RWPE2 (cell line): Measurements from ENCODE around the gene EIF4E.
"Not testable (repeated sequence)": the region's sequence is repeated elsewhere in the genome, so short reads cannot be mapped to it uniquely, and the experiment has no call there.

Source experiments
- ATAC-seq: fragments of 200-7000 bp; cut with Tn5 transposase; 3 replicates; pipeline ENCODE4 v1.9.1; 2021; ENCODE audit warnings: low read depth
- DNase-seq: peaks from one replicate; pipeline ENCODE4 v3.0.0-alpha.2; 2020; ENCODE audit warnings: low spot score
- H3K27ac ChIP-seq: fragments of 450-650 bp; 2 replicates; pipeline ENCODE4 v1.5.1; 2017; ENCODE audit warnings: mild to moderate bottlenecking; ENCODE audit not compliant: poor library complexity, severe bottlenecking
- H3K27me3 ChIP-seq: fragments of 250-450 bp; sonication (Bioruptor Pico); 2 replicates; pipeline ENCODE4 v1.5.1; 2021; ENCODE audit warnings: mild to moderate bottlenecking, moderate library complexity; ENCODE audit not compliant: insufficient read depth, poor library complexity, severe bottlenecking
- H3K36me3 ChIP-seq: fragments of 250-450 bp; sonication (Bioruptor Pico); 2 replicates; pipeline ENCODE4 v1.5.1; 2020; ENCODE audit warnings: low read depth, mild to moderate bottlenecking, moderate library complexity
- H3K4me1 ChIP-seq: fragments of 250-450 bp; sonication (Bioruptor Pico); 2 replicates; pipeline ENCODE4 v1.5.1; 2021; ENCODE audit warnings: mild to moderate bottlenecking, moderate library complexity; ENCODE audit not compliant: insufficient read depth, poor library complexity, severe bottlenecking
- H3K4me3 ChIP-seq: fragments of 250-450 bp; sonication (Bioruptor Pico); 2 replicates; pipeline ENCODE4 v1.5.1; 2021; ENCODE audit warnings: mild to moderate bottlenecking, moderate library complexity; ENCODE audit not compliant: severe bottlenecking
- H3K9me3 ChIP-seq: fragments of 250-450 bp; sonication (Bioruptor Pico); 2 replicates; pipeline ENCODE4 v1.5.1; 2021; ENCODE audit warnings: mild to moderate bottlenecking, moderate library complexity; ENCODE audit not compliant: severe bottlenecking
- CTCF ChIP-seq: fragments of 450-650 bp; IDR thresholded peaks from one replicate; pipeline ENCODE4 v1.5.1; 2017; ENCODE audit warnings: mild to moderate bottlenecking, moderate library complexity; ENCODE audit not compliant: poor library complexity, severe bottlenecking

EIF4E gene

GRCh38 chr4:98833384-98833783 lies 95.5 kb downstream of the EIF4E start:
- Histone ChIP-seq H3K27me3 (no peaks in the 10 kb centered on the region), H3K4me1 (no peaks in the 10 kb centered on the region), H3K36me3 (no peaks in the 10 kb centered on the region), H3K4me3 (no peak overlapping the region), H3K9me3 (no peaks in the 10 kb centered on the region), H3K27ac (no peak overlapping the region)
- no peak for TF ChIP-seq CTCF
- DNase-seq: no peak
- ATAC-seq: no peak

GRCh38 chr4:98831036-98831435 lies 97.9 kb downstream of the EIF4E start:
- H3K36me3 ChIP-seq, H3K27ac ChIP-seq, ATAC-seq, H3K27me3 ChIP-seq, H3K9me3 ChIP-seq, H3K4me3 ChIP-seq, DNase-seq, H3K4me1 ChIP-seq: not testable (repeated sequence)
